IMR-90 (cell line): ENCODE results near the gene OCIAD1. TPM values are rescaled to one million over a fixed set of nuclear protein-coding genes. Genes with fewer than 3 reads are reported as not detected.

ENCODE experiments used
- ATAC-seq: fragments of 200-7000 bp; cut with Tn5 transposase; 2 replicates; pipeline ENCODE4 v1.9.1; 2020; ENCODE audit warnings: low read depth, mild to moderate bottlenecking, moderate library complexity
- BruUV-seq: library from RNA; stranded (reverse); fragments of 400-500 nt; replicated peaks from 2 replicates; lab custom pipeline; 2021; lab: Mats Ljungman, UMichigan
- CTCF ChIA-PET: fragments of 300-600 bp; formaldehyde crosslinking; extraction: SDS; loops from one replicate; lab custom pipeline; 2021; ENCODE audit warnings: antibody characterized with exemption; lab: Yijun Ruan, JAX
- POLR2A ChIA-PET: fragments of 300-600 bp; sonication (Branson Sonifier 250); formaldehyde crosslinking; loops from one replicate; lab custom pipeline; 2022; ENCODE audit warnings: antibody characterized with exemption; ENCODE audit not compliant: unreplicated experiment; lab: Charles Lee
- DNase-seq: peaks from one replicate; pipeline ENCODE4 v3.0.0; 2013
- H2AFZ ChIP-seq: replicated peaks from 2 replicates; pipeline ENCODE3; 2013; ENCODE audit warnings: low read length, mild to moderate bottlenecking; ENCODE audit not compliant: poor library complexity
- H2AK5ac ChIP-seq: 2 replicates; pipeline ENCODE4 v1.6.1; 2013; ENCODE audit warnings: low read depth, low read length, inconsistent platforms
- H2AK9ac ChIP-seq: replicated peaks from 2 replicates; pipeline ENCODE3; 2013; ENCODE audit warnings: mild to moderate bottlenecking, low read depth, low read length, moderate library complexity; ENCODE audit not compliant: poor library complexity
- H2BK120ac ChIP-seq: 2 replicates; pipeline ENCODE4 v1.6.1; 2013; ENCODE audit warnings: low read depth, low read length, inconsistent platforms
- H2BK15ac ChIP-seq: 3 replicates; pipeline ENCODE4 v1.6.1; 2013; ENCODE audit warnings: low read depth, low read length, inconsistent platforms
- H2BK20ac ChIP-seq: 2 replicates; pipeline ENCODE4 v1.6.1; 2013; ENCODE audit warnings: low read depth, mild to moderate bottlenecking, inconsistent platforms, low read length, moderate library complexity
- H2BK5ac ChIP-seq: 2 replicates; pipeline ENCODE4 v1.6.1; 2013; ENCODE audit warnings: mild to moderate bottlenecking, low read depth, low read length, inconsistent platforms; ENCODE audit not compliant: poor library complexity, severe bottlenecking
- H3K14ac ChIP-seq: replicated peaks from 2 replicates; pipeline ENCODE4 v1.6.1; 2013; ENCODE audit warnings: low read depth, low read length, inconsistent platforms
- H3K18ac ChIP-seq: 2 replicates; pipeline ENCODE4 v1.6.1; 2013; ENCODE audit warnings: low read depth, low read length, control low read depth
- H3K23ac ChIP-seq: 2 replicates; pipeline ENCODE4 v1.6.1; 2013; ENCODE audit warnings: low read depth, low read length, inconsistent platforms
- H3K27ac ChIP-seq: 2 replicates; pipeline ENCODE4 v1.5.1; 2013; ENCODE audit warnings: mild to moderate bottlenecking, control low read depth, low read length; ENCODE audit not compliant: insufficient read depth
- H3K27me3 ChIP-seq: 2 replicates; pipeline ENCODE4 v1.6.1; 2013; ENCODE audit warnings: low read length; ENCODE audit not compliant: control insufficient read depth, insufficient read depth
- H3K36me3 ChIP-seq: 2 replicates; pipeline ENCODE4 v1.6.1; 2013; ENCODE audit warnings: low read length, mixed read lengths; ENCODE audit not compliant: control insufficient read depth, insufficient read depth
- H3K4ac ChIP-seq: 2 replicates; pipeline ENCODE4 v1.6.1; 2013; ENCODE audit warnings: low read depth, low read length, inconsistent platforms
- H3K4me1 ChIP-seq: 2 replicates; pipeline ENCODE4 v1.6.1; 2013; ENCODE audit warnings: low read length, mixed read lengths; ENCODE audit not compliant: control insufficient read depth, insufficient read depth
- H3K4me2 ChIP-seq: 2 replicates; pipeline ENCODE4 v1.6.1; 2013; ENCODE audit warnings: low read depth, mild to moderate bottlenecking, control low read depth, low read length, moderate library complexity
- H3K4me3 ChIP-seq: 2 replicates; pipeline ENCODE4 v1.5.1; 2013; ENCODE audit warnings: low read depth, mild to moderate bottlenecking, control low read depth, low read length, moderate library complexity; ENCODE audit not compliant: insufficient read depth
- H3K56ac ChIP-seq: 2 replicates; pipeline ENCODE4 v1.6.1; 2013; ENCODE audit warnings: low read length, inconsistent platforms; ENCODE audit not compliant: insufficient read depth; ENCODE audit errors: extremely low read depth
- H3K79me1 ChIP-seq, 2 experiments: 2 replicates each; pipeline ENCODE4 v1.6.1; 2013; ENCODE audit warnings: low read length in 2 of 2, inconsistent platforms in 1 of 2, low read depth in 1 of 2
- H3K9ac ChIP-seq: 2 replicates; pipeline ENCODE4 v1.6.1; 2013; ENCODE audit warnings: low read depth, low read length, control low read depth
- H3K9me1 ChIP-seq: 2 replicates; pipeline ENCODE4 v1.6.1; 2013; ENCODE audit warnings: low read length, inconsistent platforms; ENCODE audit not compliant: insufficient read depth
- H3K9me3 ChIP-seq: 2 replicates; pipeline ENCODE4 v1.6.1; 2013; ENCODE audit warnings: low read length; ENCODE audit not compliant: control insufficient read depth, insufficient read depth
- H4K20me1 ChIP-seq: 2 replicates; pipeline ENCODE4 v1.6.1; 2013; ENCODE audit warnings: low read length, inconsistent platforms; ENCODE audit not compliant: insufficient read depth
- H4K5ac ChIP-seq: 2 replicates; pipeline ENCODE4 v1.6.1; 2013; ENCODE audit warnings: mild to moderate bottlenecking, low read depth, low read length, control low read depth
- H4K8ac ChIP-seq, 2 experiments: 2 replicates each; pipeline ENCODE4 v1.6.1; 2013; ENCODE audit warnings: low read depth in 2 of 2, low read length in 2 of 2, control low read depth in 1 of 2, inconsistent platforms in 1 of 2
- H4K91ac ChIP-seq: 2 replicates; pipeline ENCODE4 v1.6.1; 2013; ENCODE audit warnings: low read depth, low read length, inconsistent platforms; ENCODE audit not compliant: insufficient read depth
- CTCF ChIP-seq: conservative IDR thresholded peaks from 2 replicates; pipeline ENCODE4 v1.5.1; 2012; ENCODE audit warnings: mild to moderate bottlenecking, low read depth, low read length, improper control_type of control experiment
- ELK1 ChIP-seq: fragments of 150-350 bp; IDR thresholded peaks from 2 replicates; pipeline ENCODE4 v1.6.1; 2016; ENCODE audit warnings: low read depth, mild to moderate bottlenecking, low read length, moderate library complexity, borderline replicate concordance
- FOS ChIP-seq: fragments of 150-350 bp; IDR thresholded peaks from 2 replicates; pipeline ENCODE4 v1.6.1; 2016; ENCODE audit warnings: low read depth, low read length
- MAFK ChIP-seq: IDR thresholded peaks from 2 replicates; pipeline ENCODE4 v1.6.1; 2012; ENCODE audit warnings: low read depth, low read length, improper control_type of control experiment
- MAZ ChIP-seq: IDR thresholded peaks from 2 replicates; pipeline ENCODE4 v1.6.1; 2012; ENCODE audit warnings: low read depth, mild to moderate bottlenecking, low read length, improper control_type of control experiment, moderate library complexity, borderline replicate concordance
- MXI1 ChIP-seq: IDR thresholded peaks from 2 replicates; pipeline ENCODE4 v1.6.1; 2012; ENCODE audit warnings: low read depth, mild to moderate bottlenecking, low read length, moderate library complexity, borderline replicate concordance
- NFE2L2 ChIP-seq: fragments of 150-350 bp; IDR thresholded peaks from 2 replicates; pipeline ENCODE4 v1.6.1; 2016; ENCODE audit warnings: low read depth, mild to moderate bottlenecking, low read length
- POLR2A ChIP-seq: IDR thresholded peaks from 2 replicates; pipeline ENCODE4 v1.6.1; 2012; ENCODE audit warnings: mild to moderate bottlenecking, low read depth, low read length
- RAD21 ChIP-seq: IDR thresholded peaks from 2 replicates; pipeline ENCODE4 v1.6.1; 2012; ENCODE audit warnings: low read length, improper control_type of control experiment
- RCOR1 ChIP-seq: IDR thresholded peaks from 2 replicates; pipeline ENCODE4 v1.6.1; 2012; ENCODE audit warnings: mild to moderate bottlenecking, low read length, improper control_type of control experiment; ENCODE audit not compliant: insufficient replicate concordance
- RFX5 ChIP-seq: IDR thresholded peaks from 2 replicates; pipeline ENCODE4 v1.8.0; 2012; ENCODE audit warnings: low read depth, mild to moderate bottlenecking, low read length, moderate library complexity
- USF2 ChIP-seq: fragments of 150-350 bp; IDR thresholded peaks from 2 replicates; pipeline ENCODE4 v1.6.1; 2017; ENCODE audit warnings: mild to moderate bottlenecking, antibody characterized with exemption, low read length, low read depth
- dilution Hi-C: fragments of 300-500 bp; cut with HindIII; formaldehyde crosslinking; loops from one replicate; pipeline ENCODE4 v1.14.3; 2018; ENCODE audit warnings: low sequenced_read_pairs; ENCODE audit not compliant: unreplicated experiment
- in situ Hi-C: fragments of 300-500 bp; cut with MboI; formaldehyde crosslinking; loops from 3 replicates; pipeline ENCODE4 v1.14.3; 2019; ENCODE audit warnings: low sequenced_read_pairs, inconsistent platforms, mixed read lengths
- intact Hi-C: fragments of 100-400 bp; cut with micrococcal nuclease; formaldehyde crosslinking; loops from 2 replicates; pipeline ENCODE4 v1.10.0; 2022
- polyA plus RNA-seq, 3 experiments: library from polyadenylated mRNA; depleted of rRNA; stranded (reverse); fragments of >200 nt; gene quantifications; 2 replicates each; pipeline ENCODE4 v1.2.3, GENCODE V29; 2012; ENCODE audit warnings: low replicate concordance in 1 of 3
- total RNA-seq: library from RNA; depleted of rRNA; stranded (reverse); fragments of >200 nt; gene quantifications from 2 replicates; pipeline ENCODE4 v1.2.3, GENCODE V29; 2012

OCIAD1 gene
- total and polyA plus RNA-seq, 2 of the 4 experiments (the other 2 are of a cell fraction) = 86.9 to 112 TPM

- no peak for TF ChIP-seq NFE2L2
- no peak for TF ChIP-seq MAZ
- no peak for TF ChIP-seq MAFK
- no peak for TF ChIP-seq USF2
- no peak for TF ChIP-seq CTCF
- no peak for TF ChIP-seq POLR2A
- TF ChIP-seq MXI1 = no peak
- no peak for TF ChIP-seq ELK1
- TF ChIP-seq RFX5 = no peak; the same call in 1 of the 2 replicates
- TF ChIP-seq FOS = no peak
- TF ChIP-seq RAD21 = no peak
- no peak for TF ChIP-seq RCOR1
- H3K18ac ChIP-seq = no peak overlapping the region
- no peak overlapping the region for H3K23ac ChIP-seq
- no peak overlapping the region for H3K14ac ChIP-seq
- no peak overlapping the region for H2BK20ac ChIP-seq
- H2BK15ac ChIP-seq = no peak overlapping the region
- no peak overlapping the region for H3K4me3 ChIP-seq
- ChIA-PET POLR2A (no interaction called here), CTCF (interaction anchor here (1.3 kb wide), 1 partner anchor 10 kb away, joined by 3 read pairs; no protein-coding TSS in a partner anchor)
- no peaks in the 10 kb centered on the region for H3K36me3 ChIP-seq
- no peak overlapping the region for H2BK5ac ChIP-seq
- H3K4ac ChIP-seq = no peak overlapping the region
- H3K27ac ChIP-seq = no peak overlapping the region
- H3K9me3 ChIP-seq = no peaks in the 10 kb centered on the region
- H4K20me1 ChIP-seq = no peaks in the 10 kb centered on the region
- H2AK5ac ChIP-seq = no peak overlapping the region
- no peak overlapping the region for H4K5ac ChIP-seq
- H2BK120ac ChIP-seq = no peak overlapping the region
- H4K91ac ChIP-seq = no peak overlapping the region
- no peak overlapping the region for H2AK9ac ChIP-seq
- no peak overlapping the region for H3K4me2 ChIP-seq
- in situ Hi-C loops (no loop called here), dilution Hi-C loops (no loop called here), intact Hi-C loops (no loop called here)
- no peak overlapping the region for H4K8ac ChIP-seq
- H3K56ac ChIP-seq = no peak overlapping the region
- DNase-seq (no peak), ATAC-seq (no peak)
- H3K27me3 ChIP-seq = no peaks in the 10 kb centered on the region
- no peak overlapping the region for H2AFZ ChIP-seq
- H3K9me1 ChIP-seq = 0 out of 2 replicates have a peak, but pooled peaks cover 3% of the 10 kb centered on the region
- no peaks in the 10 kb centered on the region for H3K4me1 ChIP-seq
- no TSS peak for BruUV-seq
- H3K9ac ChIP-seq = no peak overlapping the region
- no peaks in the 10 kb centered on the region for H3K79me1 ChIP-seq
Observed at GRCh38 chr4:48790561-48790960, 40.3 kb upstream of the OCIAD1 start.
